Omental fat pad (tissue), 4 donors: ENCODE measurements around the gene CCDC146. TPM values are rescaled to one million over a fixed set of nuclear protein-coding genes. Genes with fewer than 3 reads are reported as not detected.
"Not testable (repeated sequence)": the region's sequence is repeated elsewhere in the genome, so short reads cannot be mapped to it uniquely, and the experiment has no call there.

ENCODE experiments used
- ATAC-seq: fragments of 150-250 bp; one replicate; pipeline ENCODE4 v1.9.1; 2016; ENCODE audit warnings: mild to moderate bottlenecking, moderate library complexity; ENCODE audit not compliant: low FRiP score
- DNase-seq: peaks from one replicate; pipeline ENCODE4 v3.0.0-alpha.2; 2019; ENCODE audit warnings: low spot score
- CTCF ChIP-seq, 3 donors: fragments of 450-650 bp; IDR thresholded peaks; one replicate each; pipeline ENCODE4 v1.5.1; 2016 to 2017; ENCODE audit warnings: antibody characterized with exemption in 3 of 3, mild to moderate bottlenecking in 3 of 3, moderate library complexity in 2 of 3
- total RNA-seq, 4 donors: library from RNA; depleted of rRNA; stranded (reverse); fragments of >200 nt; gene quantifications; one replicate each; pipeline ENCODE4 v1.1.0, GENCODE V29; 2016

Gene CCDC146
- total RNA-seq, 4 donors from 2014 or later: 6.5 to 12.5 (median 7.0) TPM

DNA sequence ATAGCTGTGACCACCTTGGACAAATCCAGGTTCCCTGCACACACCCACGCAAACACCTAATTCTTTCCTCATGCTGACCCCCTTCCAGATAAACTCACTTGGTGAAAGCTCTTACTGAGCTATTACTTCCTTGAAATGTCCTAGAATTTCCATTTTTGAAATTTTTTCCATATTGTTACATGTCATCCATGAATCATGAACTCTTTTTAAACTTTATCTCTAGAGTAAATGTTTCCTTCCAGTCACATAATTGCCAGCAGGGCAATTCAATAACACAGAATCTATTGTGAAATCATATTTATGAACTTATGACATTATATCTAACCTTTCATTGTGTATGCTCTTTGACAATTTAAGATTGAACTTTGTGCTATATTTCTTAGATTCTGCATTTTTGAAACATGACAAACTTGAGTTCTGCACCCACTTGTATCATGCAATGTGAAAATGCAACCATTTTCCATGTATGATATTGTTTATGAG lies 104.0 kb downstream of the CCDC146 start:
- ATAC-seq (peak; percentile 59), DNase-seq (no peak)
- no peak for TF ChIP-seq CTCF (IDR thresholded peaks at IDR 0.05)

DNA sequence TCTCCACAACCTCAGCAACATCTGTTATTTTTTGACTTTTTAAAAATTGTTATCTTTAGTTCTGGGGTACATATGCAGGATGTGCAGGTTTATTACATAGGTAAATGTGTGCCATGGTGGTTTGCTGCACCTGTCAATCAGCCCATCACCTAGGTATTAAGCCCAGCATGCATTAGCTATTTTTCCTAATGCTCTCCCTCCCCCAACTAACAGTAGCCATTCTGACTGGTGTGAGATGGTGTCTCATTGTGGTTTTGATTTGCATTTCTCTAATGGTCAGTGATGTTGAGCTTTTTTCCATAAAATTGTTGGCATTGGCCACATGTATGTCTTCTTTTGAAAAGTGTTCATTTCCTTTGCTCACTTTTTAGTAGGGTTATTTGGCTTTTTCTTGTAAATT lies 106.4 kb downstream of the CCDC146 start:
- ATAC-seq, DNase-seq: not testable (repeated sequence)

DNA sequence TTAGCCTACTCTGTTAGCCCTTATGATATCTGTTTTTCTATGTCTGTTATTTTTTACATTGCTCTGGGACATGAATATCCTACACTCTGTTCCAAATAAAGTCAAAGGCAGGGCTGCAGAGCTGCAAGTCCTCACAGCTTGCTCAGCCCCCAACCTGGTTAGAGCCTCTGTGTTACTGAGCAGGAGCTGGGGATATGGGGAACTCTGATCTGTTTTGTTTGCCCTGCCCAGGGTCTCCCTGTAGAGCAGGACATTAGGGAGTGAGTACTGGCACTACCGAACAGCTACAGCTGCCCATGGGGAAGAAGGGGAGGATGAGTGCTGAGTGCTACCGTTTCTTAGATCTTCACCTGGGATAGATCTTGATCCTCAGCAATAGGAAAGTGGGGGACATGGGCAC lies 110.1 kb downstream of the CCDC146 start:
- no peak for DNase-seq
- no peak for ATAC-seq
- TF ChIP-seq CTCF (IDR thresholded peaks at IDR 0.05): no peak

- DNase-seq: no peak
- TF ChIP-seq CTCF (IDR thresholded peaks at IDR 0.05): no peak
- peak; percentile 84 for ATAC-seq
Measured at GRCh38 chr7:77235276-77235675, 112.9 kb downstream of the CCDC146 start.

GRCh38 chr7:77238703-77239136 lies 116.3 kb downstream of the CCDC146 start:
- no peak for DNase-seq
- TF ChIP-seq CTCF (IDR thresholded peaks at IDR 0.05): no peak
- ATAC-seq: no peak

DNA sequence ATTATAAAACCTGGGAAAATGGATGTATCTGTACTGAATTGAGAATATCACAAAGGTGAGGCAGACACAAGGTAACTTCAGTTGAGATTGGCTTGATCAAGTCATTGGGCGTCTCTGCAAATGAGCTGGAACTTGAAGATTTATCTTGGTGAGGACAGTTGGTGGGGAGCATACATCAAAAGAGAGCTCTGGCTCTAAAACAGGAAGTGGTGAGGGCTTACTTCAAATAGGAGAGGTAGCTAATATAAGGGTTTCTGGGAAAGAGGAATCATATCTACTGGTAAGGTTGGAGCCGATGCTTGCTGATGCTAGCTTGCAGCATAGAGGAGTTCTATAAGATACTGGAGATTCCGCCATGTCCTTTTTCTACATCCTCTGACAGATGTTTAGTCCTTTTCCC lies 117.1 kb downstream of the CCDC146 start:
- DNase-seq: no peak
- ATAC-seq: no peak
- TF ChIP-seq CTCF (IDR thresholded peaks at IDR 0.05): no peak

DNA sequence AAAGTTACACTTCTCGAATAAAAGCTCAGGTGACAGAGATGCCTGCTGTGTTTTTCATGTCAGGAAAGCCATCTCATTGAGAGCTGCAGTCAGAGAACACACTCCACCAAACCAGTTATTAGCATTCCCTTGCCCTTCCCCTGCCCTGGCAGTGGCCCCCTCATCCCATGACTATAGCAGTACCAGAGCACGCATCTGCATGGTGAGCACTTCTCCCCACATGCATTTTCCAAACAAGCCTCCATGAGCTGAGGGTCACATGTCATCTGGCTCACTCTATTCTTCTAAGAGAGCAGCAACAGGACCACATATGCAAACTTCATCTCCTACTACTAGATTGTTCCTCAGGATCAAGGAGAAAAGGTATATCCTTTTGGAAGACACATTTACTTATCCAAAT lies 119.7 kb downstream of the CCDC146 start:
- ATAC-seq (no peak), DNase-seq (no peak)
- no peak for TF ChIP-seq CTCF (IDR thresholded peaks at IDR 0.05)

DNA sequence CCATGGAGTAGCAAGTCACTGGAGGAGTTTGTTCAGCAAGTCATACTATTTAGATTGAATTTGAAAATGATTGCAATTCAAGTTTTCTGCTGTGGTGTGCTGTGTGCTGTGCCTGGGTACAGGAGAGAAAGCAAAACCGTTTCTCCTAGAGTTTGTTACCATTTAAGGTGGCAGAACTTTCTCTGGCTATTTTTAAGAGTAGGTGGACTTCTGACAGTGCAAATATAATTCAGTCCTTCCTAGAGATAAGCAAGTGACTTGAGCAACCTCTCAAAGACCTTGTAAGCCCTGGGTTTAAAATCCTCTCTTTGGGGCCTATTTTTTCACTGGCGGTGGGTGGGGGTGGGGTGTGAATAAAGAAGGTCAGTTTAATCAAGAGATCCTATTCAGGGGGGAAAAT lies 120.1 kb downstream of the CCDC146 start:
- ATAC-seq (no peak), DNase-seq (no peak)
- no peak for TF ChIP-seq CTCF (IDR thresholded peaks at IDR 0.05)
